GM12878 (cell line): ENCODE results near the gene DDX5. TPM values are rescaled to one million over a fixed set of nuclear protein-coding genes. Genes with fewer than 3 reads are reported as not detected.

ENCODE experiments used
- CTCF ChIP-seq, 3 experiments: IDR thresholded peaks in 2 of 3; conservative IDR thresholded peaks in 1 of 3; 2 replicates each; pipeline ENCODE4 v1.5.1; 2011; ENCODE audit warnings: low read depth in 3 of 3, low read length in 3 of 3, mild to moderate bottlenecking in 3 of 3, control low read depth in 2 of 3, moderate library complexity in 2 of 3, inconsistent platforms in 1 of 3, mixed read lengths in 1 of 3; ENCODE audit not compliant: control insufficient read depth in 2 of 3, insufficient read depth in 1 of 3; ENCODE audit errors: extremely low read depth in 1 of 3
- MYB ChIP-seq: fragments of 150-350 bp; IDR thresholded peaks from 2 replicates; pipeline ENCODE4 v1.6.1; 2014; ENCODE audit warnings: mild to moderate bottlenecking, low read depth, low read length, borderline replicate concordance
- PML ChIP-seq: IDR thresholded peaks from 2 replicates; pipeline ENCODE4 v1.6.1; 2012; ENCODE audit warnings: low read length, inconsistent platforms
- USF1 ChIP-seq: IDR thresholded peaks from 2 replicates; pipeline ENCODE4 v1.6.1; 2011; ENCODE audit warnings: borderline replicate concordance, low read depth, mild to moderate bottlenecking, moderate library complexity, mixed read lengths, low read length; ENCODE audit not compliant: insufficient read depth; ENCODE audit errors: extremely low read length
- YY1 ChIP-seq: IDR thresholded peaks from 2 replicates; pipeline ENCODE4 v1.6.1; 2011; ENCODE audit warnings: low read depth, mild to moderate bottlenecking, low read length
- ZNF207 ChIP-seq: fragments of 450-650 bp; IDR thresholded peaks from 2 replicates; pipeline ENCODE4 v1.6.1; 2014; ENCODE audit warnings: antibody characterized with exemption, mild to moderate bottlenecking, borderline replicate concordance
- polyA plus RNA-seq, 11 experiments: library from polyadenylated mRNA; depleted of rRNA in 4 of 11; unstranded in 6 of 11; stranded (reverse) in 5 of 11; fragments of >200 nt; fragmentation: Nextera tagmentation in 4 of 11; fragmentation: Illumina TruSeq in 1 of 11; extraction: Ambion mirVana in 4 of 11; extraction: Trizol in 1 of 11; gene quantifications; 1 replicate in 1 of 11; 2 replicates in 10 of 11; pipeline versions ENCODE4 v1.2.1 to v1.2.3, GENCODE V29; 2011 to 2016; ENCODE audit warnings: inconsistent platforms in 2 of 11, missing spikeins in 2 of 11, low read depth in 1 of 11
- total RNA-seq, 4 experiments: library from RNA; depleted of rRNA in 3 of 4; stranded (reverse); fragments of >200 nt in 3 of 4; fragmentation: Illumina TruSeq in 1 of 4; extraction: Trizol in 1 of 4; gene quantifications; 2 replicates each; pipeline versions ENCODE4 v1.2.1 to v1.2.3, GENCODE V29; 2013 to 2021
- TF ChIP-seq, protein P1 (sequence below): IDR thresholded peaks from 2 replicates; pipeline ENCODE4 v1.6.1; 2012; ENCODE audit warnings: mild to moderate bottlenecking, low read depth, low read length
- TF ChIP-seq, protein P2 (sequence below): IDR thresholded peaks from 2 replicates; pipeline ENCODE4 v1.6.1; 2012; ENCODE audit warnings: low read depth, low read length, improper control_type of control experiment

The DDX5 gene
- total and polyA plus RNA-seq, 10 of the 15 experiments (the other 5 are each of a cell fraction or from before 2014, with no cell fraction given): 257 to 1,423 (median 719) TPM

- TF ChIP-seq CTCF (IDR thresholded peaks at IDR 0.05 in 2 of 3, conservative IDR thresholded peaks at IDR 0.05 in 1 of 3; ENCODE audit: control insufficient read depth in 2 of 3, extremely low read depth in 1 of 3, insufficient read depth in 1 of 3, low read depth in 3 of 3, low read length in 3 of 3) (no peak), YY1 (no peak), USF1 (no peak), MYB (no peak), ZNF207 (no peak), PML (no peak)
- TF ChIP-seq, protein P1, sequence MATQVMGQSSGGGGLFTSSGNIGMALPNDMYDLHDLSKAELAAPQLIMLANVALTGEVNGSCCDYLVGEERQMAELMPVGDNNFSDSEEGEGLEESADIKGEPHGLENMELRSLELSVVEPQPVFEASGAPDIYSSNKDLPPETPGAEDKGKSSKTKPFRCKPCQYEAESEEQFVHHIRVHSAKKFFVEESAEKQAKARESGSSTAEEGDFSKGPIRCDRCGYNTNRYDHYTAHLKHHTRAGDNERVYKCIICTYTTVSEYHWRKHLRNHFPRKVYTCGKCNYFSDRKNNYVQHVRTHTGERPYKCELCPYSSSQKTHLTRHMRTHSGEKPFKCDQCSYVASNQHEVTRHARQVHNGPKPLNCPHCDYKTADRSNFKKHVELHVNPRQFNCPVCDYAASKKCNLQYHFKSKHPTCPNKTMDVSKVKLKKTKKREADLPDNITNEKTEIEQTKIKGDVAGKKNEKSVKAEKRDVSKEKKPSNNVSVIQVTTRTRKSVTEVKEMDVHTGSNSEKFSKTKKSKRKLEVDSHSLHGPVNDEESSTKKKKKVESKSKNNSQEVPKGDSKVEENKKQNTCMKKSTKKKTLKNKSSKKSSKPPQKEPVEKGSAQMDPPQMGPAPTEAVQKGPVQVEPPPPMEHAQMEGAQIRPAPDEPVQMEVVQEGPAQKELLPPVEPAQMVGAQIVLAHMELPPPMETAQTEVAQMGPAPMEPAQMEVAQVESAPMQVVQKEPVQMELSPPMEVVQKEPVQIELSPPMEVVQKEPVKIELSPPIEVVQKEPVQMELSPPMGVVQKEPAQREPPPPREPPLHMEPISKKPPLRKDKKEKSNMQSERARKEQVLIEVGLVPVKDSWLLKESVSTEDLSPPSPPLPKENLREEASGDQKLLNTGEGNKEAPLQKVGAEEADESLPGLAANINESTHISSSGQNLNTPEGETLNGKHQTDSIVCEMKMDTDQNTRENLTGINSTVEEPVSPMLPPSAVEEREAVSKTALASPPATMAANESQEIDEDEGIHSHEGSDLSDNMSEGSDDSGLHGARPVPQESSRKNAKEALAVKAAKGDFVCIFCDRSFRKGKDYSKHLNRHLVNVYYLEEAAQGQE: no peak
- TF ChIP-seq, protein P2, sequence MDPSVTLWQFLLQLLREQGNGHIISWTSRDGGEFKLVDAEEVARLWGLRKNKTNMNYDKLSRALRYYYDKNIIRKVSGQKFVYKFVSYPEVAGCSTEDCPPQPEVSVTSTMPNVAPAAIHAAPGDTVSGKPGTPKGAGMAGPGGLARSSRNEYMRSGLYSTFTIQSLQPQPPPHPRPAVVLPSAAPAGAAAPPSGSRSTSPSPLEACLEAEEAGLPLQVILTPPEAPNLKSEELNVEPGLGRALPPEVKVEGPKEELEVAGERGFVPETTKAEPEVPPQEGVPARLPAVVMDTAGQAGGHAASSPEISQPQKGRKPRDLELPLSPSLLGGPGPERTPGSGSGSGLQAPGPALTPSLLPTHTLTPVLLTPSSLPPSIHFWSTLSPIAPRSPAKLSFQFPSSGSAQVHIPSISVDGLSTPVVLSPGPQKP: no peak
Observed at GRCh38 chr17:64466019-64466735, 39.9 kb downstream of the DDX5 start (continued).
